ENCODE measurements around the gene MRPL37. TPM values are rescaled to one million over a fixed set of nuclear protein-coding genes. Genes with fewer than 3 reads are reported as not detected.

The MRPL37 gene
- total RNA-seq, 2 donors from 2014 or later, result 34.9 to 41.8 TPM

- no peak for TF ChIP-seq CTCF (IDR thresholded peaks at IDR 0.05)
- no peak for TF ChIP-seq POLR2A (IDR thresholded peaks at IDR 0.05)
- Histone ChIP-seq H3K9me3 (no peaks in the 10 kb centered on the region), H3K4me1 (no peaks in the 10 kb centered on the region), H3K4me3 (no peak overlapping the region), H3K36me3 (replicated peaks in 1 of 2; ENCODE audit: insufficient read depth in 1 of 2, low read depth in 2 of 2) (peaks cover 0 to 9% of the 10 kb centered on the region in 2 donors), H3K27ac (no peak overlapping the region), H3K27me3 (no peaks in the 10 kb centered on the region)
- no peak for ATAC-seq
- WGBS, 2 donors, result 94 to 98% methylated on average over 8 to 12 of the region's 12 CpGs
- intact Hi-C loops (cut with DNase I), result no loop called here
- DNase-seq, result no peak
These were observed 40.9 kb downstream of the MRPL37 start for GRCh38 chr1:54240741-54241335.

GRCh38 chr1:54241364-54241763 is 41.4 kb downstream of the MRPL37 start:
- TF ChIP-seq POLR2A (IDR thresholded peaks at IDR 0.05), result no peak
- TF ChIP-seq CTCF (IDR thresholded peaks at IDR 0.05), result no peak
- no peak for DNase-seq
- H3K4me3 ChIP-seq, result no peak overlapping the region
- H3K9me3 ChIP-seq, result no peaks in the 10 kb centered on the region
- no peak for ATAC-seq
- H3K27me3 ChIP-seq, result no peaks in the 10 kb centered on the region
- H3K27ac ChIP-seq, result no peak overlapping the region
- peaks cover 0 to 9% of the 10 kb centered on the region in 2 donors for H3K36me3 ChIP-seq (replicated peaks in 1 of 2; ENCODE audit: insufficient read depth in 1 of 2, low read depth in 2 of 2)
- WGBS, 2 donors, result 63 to 84% methylated on average over 3 to 6 of the region's 6 CpGs
- H3K4me1 ChIP-seq, result no peaks in the 10 kb centered on the region
- intact Hi-C loops (cut with DNase I), result no loop called here

GRCh38 chr1:54243022-54243421 is 43.1 kb downstream of the MRPL37 start:
- H3K27me3 ChIP-seq, result no peaks in the 10 kb centered on the region
- no peaks in the 10 kb centered on the region for H3K4me1 ChIP-seq
- H3K36me3 ChIP-seq (replicated peaks in 1 of 2; ENCODE audit: insufficient read depth in 1 of 2, low read depth in 2 of 2), result peaks cover 0 to 5% of the 10 kb centered on the region in 2 donors
- H3K27ac ChIP-seq, result no peak overlapping the region
- intact Hi-C loops (cut with DNase I), result no loop called here
- no peak for DNase-seq
- TF ChIP-seq POLR2A (IDR thresholded peaks at IDR 0.05), result no peak
- TF ChIP-seq CTCF (IDR thresholded peaks at IDR 0.05), result no peak
- no peaks in the 10 kb centered on the region for H3K9me3 ChIP-seq
- no peak for ATAC-seq
- 92% methylated on average over 13 of the region's 13 CpGs for WGBS, 2 donors
- no peak overlapping the region for H3K4me3 ChIP-seq

GRCh38 chr1:54244655-54245054 is 44.7 kb downstream of the MRPL37 start:
- WGBS, 2 donors, result 90 to 97% methylated on average over 7 of the region's 7 CpGs
- no peaks in the 10 kb centered on the region for H3K9me3 ChIP-seq
- no peak for TF ChIP-seq CTCF (IDR thresholded peaks at IDR 0.05)
- no peak for TF ChIP-seq POLR2A (IDR thresholded peaks at IDR 0.05)
- peaks cover 0 to 2% of the 10 kb centered on the region in 2 donors for H3K36me3 ChIP-seq (replicated peaks in 1 of 2; ENCODE audit: insufficient read depth in 1 of 2, low read depth in 2 of 2)
- no peaks in the 10 kb centered on the region for H3K27me3 ChIP-seq
- no peaks in the 10 kb centered on the region for H3K4me1 ChIP-seq
- DNase-seq (no peak), ATAC-seq (no peak)
- H3K4me3 ChIP-seq, result no peak overlapping the region
- H3K27ac ChIP-seq, result no peak overlapping the region
- intact Hi-C loops (cut with DNase I), result no loop called here

- 85 to 88% methylated on average over 2 to 4 of the region's 4 CpGs for WGBS, 2 donors
- Histone ChIP-seq H3K27me3 (no peaks in the 10 kb centered on the region), H3K36me3 (replicated peaks in 1 of 2; ENCODE audit: insufficient read depth in 1 of 2, low read depth in 2 of 2) (peaks cover 0 to 2% of the 10 kb centered on the region in 2 donors), H3K4me1 (no peaks in the 10 kb centered on the region), H3K9me3 (no peaks in the 10 kb centered on the region), H3K27ac (no peak overlapping the region), H3K4me3 (no peak overlapping the region)
- TF ChIP-seq POLR2A (IDR thresholded peaks at IDR 0.05) (no peak), CTCF (IDR thresholded peaks at IDR 0.05) (no peak)
- DNase-seq (no peak), ATAC-seq (no peak)
- intact Hi-C loops (cut with DNase I), result no loop called here
These were observed 45.5 kb downstream of the MRPL37 start for GRCh38 chr1:54245501-54245900.
